Caco-2 (cell line): ENCODE data around the gene MESD. TPM values are rescaled to one million over a fixed set of nuclear protein-coding genes. Genes with fewer than 3 reads are reported as not detected.
"Not testable (repeated sequence)": the region's sequence is repeated elsewhere in the genome, so short reads cannot be mapped to it uniquely, and the experiment has no call there.

Source experiments
- BruUV-seq: library from RNA; stranded (reverse); fragments of 400-500 nt; replicated peaks from 2 replicates; lab custom pipeline; 2021; lab: Mats Ljungman, UMichigan
- CTCF ChIA-PET: fragments of 300-600 bp; sonication (Branson Sonifier 250); formaldehyde crosslinking; loops from one replicate; lab custom pipeline; 2022; ENCODE audit warnings: antibody characterized with exemption; lab: Charles Lee
- POLR2A ChIA-PET: fragments of 300-600 bp; sonication (Branson Sonifier 250); formaldehyde crosslinking; loops from one replicate; lab custom pipeline; 2022; ENCODE audit warnings: antibody characterized with exemption; lab: Charles Lee
- DNase-seq, 2 experiments: peaks; one replicate each; pipeline versions ENCODE4 v3.0.0 to v3.0.0-alpha.2; 2020 to 2022
- H3K27me3 ChIP-seq: replicated peaks from 2 replicates; pipeline ENCODE4 v1.6.0; 2011; ENCODE audit warnings: low read length; ENCODE audit not compliant: control insufficient read depth, insufficient read depth
- H3K36me3 ChIP-seq: 2 replicates; pipeline ENCODE4 v1.5.1; 2011; ENCODE audit warnings: low read length; ENCODE audit not compliant: control insufficient read depth, insufficient read depth
- H3K4me1 ChIP-seq: fragments of 250-450 bp; sonication (Bioruptor Pico); 2 replicates; pipeline ENCODE4 v1.5.1; 2020; ENCODE audit warnings: mild to moderate bottlenecking
- H3K4me3 ChIP-seq: 2 replicates; pipeline ENCODE4 v1.5.1; 2011; ENCODE audit warnings: low read depth, mild to moderate bottlenecking, control low read depth, low read length
- H3K9me3 ChIP-seq: fragments of 250-450 bp; sonication (Bioruptor Pico); 2 replicates; pipeline ENCODE4 v1.5.1; 2020; ENCODE audit warnings: mild to moderate bottlenecking, moderate library complexity
- H3K27ac Mint-ChIP-seq: one replicate; pipeline ENCODE4 v1.8.0; 2022; ENCODE audit warnings: mixed read lengths; ENCODE audit not compliant: unreplicated experiment
- H3K27me3 Mint-ChIP-seq: one replicate; pipeline ENCODE4 v1.8.0; 2022; ENCODE audit warnings: mixed read lengths; ENCODE audit not compliant: insufficient read depth, unreplicated experiment
- H3K36me3 Mint-ChIP-seq: one replicate; pipeline ENCODE4 v1.8.0; 2022; ENCODE audit warnings: mild to moderate bottlenecking, mixed read lengths; ENCODE audit not compliant: insufficient read depth, unreplicated experiment
- H3K4me1 Mint-ChIP-seq: one replicate; pipeline ENCODE4 v1.8.0; 2022; ENCODE audit warnings: low read depth, mixed read lengths; ENCODE audit not compliant: unreplicated experiment
- H3K4me3 Mint-ChIP-seq: one replicate; pipeline ENCODE4 v1.8.0; 2022; ENCODE audit warnings: mild to moderate bottlenecking, moderate library complexity, mixed read lengths; ENCODE audit not compliant: unreplicated experiment
- H3K9me3 Mint-ChIP-seq: one replicate; pipeline ENCODE4 v1.8.0; 2022; ENCODE audit warnings: mixed read lengths; ENCODE audit not compliant: unreplicated experiment
- intact Hi-C: fragments of 100-400 bp; cut with micrococcal nuclease; formaldehyde crosslinking; loops from one replicate; pipeline ENCODE4 v1.10.0; 2022; ENCODE audit not compliant: unreplicated experiment
- total RNA-seq: library from RNA; stranded (reverse); gene quantifications from 2 replicates; pipeline ENCODE4 v1.2.3, GENCODE V29; 2022
- TF ChIP-seq, protein P1 (sequence below), 2 experiments: fragments of 200-600 bp in 1 of 2; IDR thresholded peaks; 1 replicate in 1 of 2; 2 replicates in 1 of 2; pipeline versions ENCODE4 v1.5.1 to v1.8.0; 2011 to 2022; ENCODE audit warnings: antibody characterized with exemption in 1 of 2, control low read depth in 1 of 2, inconsistent platforms in 1 of 2, low read depth in 1 of 2, low read length in 1 of 2, mild to moderate bottlenecking in 1 of 2, moderate library complexity in 1 of 2; ENCODE audit not compliant: insufficient read depth in 1 of 2, severe bottlenecking in 1 of 2, unreplicated experiment in 1 of 2

MESD gene
- total RNA-seq, 1 experiment from 2014 or later, result 30.3 TPM

DNA sequence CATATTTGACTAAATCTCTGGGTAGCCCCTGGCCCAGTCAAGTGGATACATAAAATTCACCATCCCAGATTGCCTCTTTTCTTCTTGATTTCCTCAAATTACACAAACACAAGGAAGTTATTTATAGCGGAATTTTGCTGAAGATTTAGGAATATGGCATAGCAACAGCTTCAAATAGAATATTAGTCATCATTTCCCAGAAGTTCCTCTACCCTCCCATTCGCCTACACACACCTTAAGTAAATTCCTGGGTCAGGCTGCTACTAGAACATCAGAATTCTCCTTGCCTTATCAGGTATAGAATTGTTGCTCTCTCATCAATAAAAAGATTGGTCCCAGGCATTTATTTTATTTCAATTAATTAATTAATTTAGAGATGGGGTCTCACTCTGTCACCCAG lies 31.6 kb downstream of the MESD start:
- Histone ChIP-seq H3K36me3 (no peaks in the 10 kb centered on the region; the same call in 1 of the 2 replicates), H3K9me3 (no peaks in the 10 kb centered on the region), H3K4me3 (no peak overlapping the region), H3K27me3 (no peaks in the 10 kb centered on the region), H3K4me1 (peaks cover 5% of the 10 kb centered on the region; the same call in 1 of the 2 replicates)
- BruUV-seq, result no TSS peak
- H3K27ac Mint-ChIP-seq, result no peak overlapping the region
- H3K4me1 Mint-ChIP-seq, result peaks cover 7% of the 10 kb centered on the region
- ChIA-PET POLR2A (no interaction called here), CTCF (no interaction called here)
- no peaks in the 10 kb centered on the region for H3K9me3 Mint-ChIP-seq
- no peaks in the 10 kb centered on the region for H3K27me3 Mint-ChIP-seq
- intact Hi-C loops, result no loop called here
- no peak overlapping the region for H3K4me3 Mint-ChIP-seq
- H3K36me3 Mint-ChIP-seq, result no peaks in the 10 kb centered on the region
- TF ChIP-seq, protein P1, sequence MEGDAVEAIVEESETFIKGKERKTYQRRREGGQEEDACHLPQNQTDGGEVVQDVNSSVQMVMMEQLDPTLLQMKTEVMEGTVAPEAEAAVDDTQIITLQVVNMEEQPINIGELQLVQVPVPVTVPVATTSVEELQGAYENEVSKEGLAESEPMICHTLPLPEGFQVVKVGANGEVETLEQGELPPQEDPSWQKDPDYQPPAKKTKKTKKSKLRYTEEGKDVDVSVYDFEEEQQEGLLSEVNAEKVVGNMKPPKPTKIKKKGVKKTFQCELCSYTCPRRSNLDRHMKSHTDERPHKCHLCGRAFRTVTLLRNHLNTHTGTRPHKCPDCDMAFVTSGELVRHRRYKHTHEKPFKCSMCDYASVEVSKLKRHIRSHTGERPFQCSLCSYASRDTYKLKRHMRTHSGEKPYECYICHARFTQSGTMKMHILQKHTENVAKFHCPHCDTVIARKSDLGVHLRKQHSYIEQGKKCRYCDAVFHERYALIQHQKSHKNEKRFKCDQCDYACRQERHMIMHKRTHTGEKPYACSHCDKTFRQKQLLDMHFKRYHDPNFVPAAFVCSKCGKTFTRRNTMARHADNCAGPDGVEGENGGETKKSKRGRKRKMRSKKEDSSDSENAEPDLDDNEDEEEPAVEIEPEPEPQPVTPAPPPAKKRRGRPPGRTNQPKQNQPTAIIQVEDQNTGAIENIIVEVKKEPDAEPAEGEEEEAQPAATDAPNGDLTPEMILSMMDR (IDR thresholded peaks at IDR 0.05; ENCODE audit: insufficient read depth in 1 of 2, low read depth in 1 of 2, low read length in 1 of 2, severe bottlenecking in 1 of 2, unreplicated experiment in 1 of 2), result no peak
- DNase-seq, result no peak

DNA sequence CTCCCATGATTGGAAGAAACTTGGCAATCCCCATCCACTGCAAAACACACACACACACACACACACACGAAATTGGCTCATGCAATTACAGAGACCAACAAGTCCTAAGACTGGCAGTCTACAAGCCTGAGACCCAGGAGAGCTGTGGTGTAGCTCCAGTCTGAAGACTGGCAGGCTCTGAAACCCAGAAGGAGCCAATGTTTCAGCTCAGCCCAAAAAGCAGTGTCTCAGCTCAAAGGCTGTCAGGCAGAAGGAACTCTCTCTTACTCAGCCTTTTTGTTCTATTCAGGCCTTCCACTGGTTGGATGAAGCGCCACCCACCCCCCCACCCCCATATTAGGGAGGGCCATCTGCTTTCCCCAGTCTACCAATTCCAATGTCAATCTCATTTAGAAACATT lies 32.1 kb downstream of the MESD start:
- intact Hi-C loops, result no loop called here
- POLR2A ChIA-PET, result no interaction called here
- no peaks in the 10 kb centered on the region for H3K9me3 ChIP-seq
- H3K27me3 ChIP-seq, result no peaks in the 10 kb centered on the region
- H3K4me3 Mint-ChIP-seq, result no peak overlapping the region
- no peaks in the 10 kb centered on the region for H3K9me3 Mint-ChIP-seq
- no peaks in the 10 kb centered on the region for H3K27me3 Mint-ChIP-seq
- CTCF ChIA-PET, result interaction anchor here (0.9 kb wide), 1 partner anchor 10 kb away, joined by 3 read pairs; no protein-coding TSS in a partner anchor
- TF ChIP-seq, protein P1 (IDR thresholded peaks at IDR 0.05; ENCODE audit: insufficient read depth in 1 of 2, low read depth in 1 of 2, low read length in 1 of 2, severe bottlenecking in 1 of 2, unreplicated experiment in 1 of 2), result no peak
- H3K36me3 Mint-ChIP-seq, result no peaks in the 10 kb centered on the region
- H3K27ac Mint-ChIP-seq, result no peak overlapping the region
- BruUV-seq, result no TSS peak
- peaks cover 5% of the 10 kb centered on the region; the same call in 1 of the 2 replicates for H3K4me1 ChIP-seq
- H3K4me3 ChIP-seq, result no peak overlapping the region
- peaks cover 7% of the 10 kb centered on the region for H3K4me1 Mint-ChIP-seq
- no peaks in the 10 kb centered on the region; the same call in 1 of the 2 replicates for H3K36me3 ChIP-seq
- no peak for DNase-seq

DNA sequence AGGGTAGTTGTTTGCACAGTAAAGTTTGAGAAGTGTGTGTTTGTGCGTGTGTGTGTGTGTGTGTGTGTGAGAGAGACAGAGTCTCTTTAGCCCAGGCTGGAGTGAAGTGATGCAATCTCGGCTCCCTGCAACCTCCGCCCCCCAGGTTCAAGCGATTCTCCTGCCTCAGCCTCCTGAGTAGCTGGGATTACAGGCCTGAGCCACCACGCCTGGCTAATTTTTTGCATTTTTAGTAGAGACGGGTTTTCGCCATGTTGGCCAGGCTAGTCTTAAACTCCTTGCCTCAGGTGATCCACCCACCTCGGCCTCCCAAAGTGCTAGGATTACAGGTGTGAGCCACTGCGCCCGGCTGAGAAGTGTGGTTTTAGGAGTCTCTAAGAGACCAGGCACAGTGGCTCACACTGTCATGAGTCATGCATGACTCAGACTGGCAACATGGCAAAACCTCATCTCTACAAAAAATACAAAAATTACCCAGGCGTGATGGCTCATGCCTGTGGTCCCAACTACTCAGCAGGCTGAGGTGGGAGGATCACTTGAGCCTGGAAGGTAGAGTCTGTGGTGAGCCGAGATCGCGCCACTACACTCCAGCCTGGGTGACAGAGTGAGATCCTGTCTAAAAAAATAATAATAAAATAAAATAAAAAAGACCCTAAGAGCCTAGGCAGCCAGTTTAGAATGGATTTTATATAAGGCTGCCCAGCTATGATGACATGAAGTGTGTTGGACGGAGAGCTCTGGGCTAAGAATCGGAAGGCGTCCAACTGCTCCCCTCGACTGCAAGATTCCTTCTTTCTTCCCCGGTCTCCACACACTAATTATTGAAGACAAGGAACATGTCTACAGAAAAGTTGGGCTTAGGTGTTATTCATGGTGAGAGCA lies 33.8 kb downstream of the MESD start:
- BruUV-seq, H3K4me3 ChIP-seq, DNase-seq, H3K27me3 Mint-ChIP-seq, H3K9me3 ChIP-seq, CTCF ChIA-PET, intact Hi-C loops, POLR2A ChIA-PET, H3K36me3 Mint-ChIP-seq, H3K9me3 Mint-ChIP-seq, H3K36me3 ChIP-seq, H3K27ac Mint-ChIP-seq, H3K4me1 Mint-ChIP-seq, H3K4me1 ChIP-seq, H3K27me3 ChIP-seq, H3K4me3 Mint-ChIP-seq: not testable (repeated sequence)
